ENCODE results near the gene SUFU.

GRCh38 chr10:102476466-102477141 lies 27.2 kb upstream of the SUFU start:
- TF ChIP-seq CTCF (IDR thresholded peaks at IDR 0.05) (no peak), POLR2A (IDR thresholded peaks at IDR 0.05) (no peak)
